NCI-H1436 (cell line): ENCODE measurements around the gene TFG.
"Not testable (repeated sequence)": the region's sequence is repeated elsewhere in the genome, so short reads cannot be mapped to it uniquely, and the experiment has no call there.

Experiments
- DNase-seq: peaks from one replicate; lab custom pipeline; 2025; lab: John Stamatoyannopoulos, UW

Gene TFG

GRCh38 chr3:100708989-100709841, at the start of gene TFG:
Gene TFG (plus strand): TSS chr3:100709494. CDS start chr3:100713686, 4,192 bp downstream.
- DNase-seq, result peak; percentile 99

DNA sequence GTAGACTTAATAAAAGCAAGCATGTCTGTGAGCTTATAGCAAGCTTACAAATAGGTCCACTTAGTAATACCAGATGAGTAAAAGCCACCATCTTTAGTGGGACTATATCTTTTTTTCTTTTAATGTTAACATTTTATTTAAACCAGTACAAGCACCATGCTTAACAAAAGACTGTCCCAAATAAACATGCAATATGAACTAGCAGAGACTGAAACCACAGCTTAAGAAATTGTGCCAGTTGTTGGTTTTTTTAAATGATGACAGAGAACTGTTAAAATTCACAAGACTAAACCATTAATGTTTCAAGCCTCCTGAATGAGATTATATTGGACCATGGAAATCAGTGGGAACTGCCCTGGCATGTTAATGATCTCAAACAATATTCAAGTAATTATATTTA, 48.0 kb upstream of the TFG start:
- DNase-seq, result not testable (repeated sequence)

DNA sequence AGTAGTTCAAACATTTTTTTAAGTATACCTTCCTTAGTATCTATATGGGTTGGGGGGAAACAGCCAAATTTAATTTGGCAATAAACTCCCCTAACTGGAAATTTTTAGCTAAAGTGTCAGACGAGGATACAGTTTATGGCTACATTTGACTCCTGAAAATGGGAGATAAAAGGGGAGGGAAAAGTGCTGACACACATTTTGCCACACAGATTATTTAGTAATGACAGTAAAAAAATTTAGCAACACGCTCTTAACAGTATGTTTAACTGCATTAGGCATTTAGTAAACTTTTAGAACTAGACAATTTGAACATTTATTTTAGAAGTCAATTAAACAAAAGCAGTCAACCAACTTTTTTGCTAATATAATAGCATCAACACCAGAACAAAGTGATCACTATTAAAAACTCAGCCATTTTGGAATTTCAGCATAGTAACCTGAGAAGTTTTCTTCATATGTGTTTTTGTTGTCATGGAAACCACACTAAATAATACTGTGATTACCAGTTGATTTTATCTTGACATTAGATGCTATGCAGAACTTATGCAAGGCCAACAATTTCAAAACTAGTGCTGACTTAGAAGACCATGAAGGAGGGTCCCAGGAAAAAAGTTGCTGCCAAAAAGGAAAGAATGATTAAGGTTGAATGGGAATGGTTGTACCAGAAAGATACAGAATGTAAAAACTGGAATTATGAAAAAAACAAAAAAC, 47.0 kb upstream of the TFG start:
- DNase-seq, result no peak

GRCh38 chr3:100665230-100665629, 44.1 kb upstream of the TFG start:
- no peak for DNase-seq

GRCh38 chr3:100666699-100667098, 42.6 kb upstream of the TFG start:
- DNase-seq, result not testable (repeated sequence)

DNA sequence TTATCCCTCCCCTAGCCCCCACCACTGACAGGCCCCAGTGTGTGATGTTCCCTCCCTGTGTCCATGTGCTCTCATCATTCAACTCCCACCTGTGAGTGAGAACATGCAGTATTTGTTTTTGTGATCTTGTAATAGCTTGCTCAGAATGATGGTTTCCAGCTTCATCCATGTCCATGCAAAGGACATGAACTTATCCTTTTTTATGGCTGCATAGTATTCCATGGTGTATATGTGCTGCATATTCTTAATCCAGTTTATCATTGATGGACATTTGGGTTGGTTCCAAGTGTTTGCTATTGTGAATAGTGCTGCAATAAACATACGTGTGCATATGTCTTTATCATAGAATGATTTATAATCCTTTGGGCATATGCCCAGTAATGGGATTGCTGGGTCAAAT, 42.0 kb upstream of the TFG start:
- DNase-seq, result not testable (repeated sequence)

GRCh38 chr3:100670995-100671394, 38.3 kb upstream of the TFG start:
- DNase-seq, result not testable (repeated sequence)

DNA sequence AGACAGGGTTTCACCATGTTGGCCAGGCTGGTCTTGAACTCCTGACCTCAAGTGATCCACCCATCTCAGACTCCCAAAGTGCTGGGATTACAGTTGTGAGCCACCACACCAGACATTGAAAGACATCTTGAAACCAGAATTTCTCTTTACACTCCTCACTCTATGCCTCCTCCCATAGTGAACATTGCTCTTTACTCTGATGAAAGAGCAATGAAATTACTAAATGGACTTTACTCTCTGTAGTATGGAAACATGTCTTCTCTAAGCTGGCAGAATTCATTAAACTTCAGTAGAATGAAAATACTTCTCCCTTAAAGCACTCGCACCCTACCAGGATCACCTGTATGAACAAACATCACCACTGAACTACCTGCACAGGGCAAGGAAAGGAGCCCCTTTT, 27.8 kb upstream of the TFG start:
- no peak for DNase-seq

DNA sequence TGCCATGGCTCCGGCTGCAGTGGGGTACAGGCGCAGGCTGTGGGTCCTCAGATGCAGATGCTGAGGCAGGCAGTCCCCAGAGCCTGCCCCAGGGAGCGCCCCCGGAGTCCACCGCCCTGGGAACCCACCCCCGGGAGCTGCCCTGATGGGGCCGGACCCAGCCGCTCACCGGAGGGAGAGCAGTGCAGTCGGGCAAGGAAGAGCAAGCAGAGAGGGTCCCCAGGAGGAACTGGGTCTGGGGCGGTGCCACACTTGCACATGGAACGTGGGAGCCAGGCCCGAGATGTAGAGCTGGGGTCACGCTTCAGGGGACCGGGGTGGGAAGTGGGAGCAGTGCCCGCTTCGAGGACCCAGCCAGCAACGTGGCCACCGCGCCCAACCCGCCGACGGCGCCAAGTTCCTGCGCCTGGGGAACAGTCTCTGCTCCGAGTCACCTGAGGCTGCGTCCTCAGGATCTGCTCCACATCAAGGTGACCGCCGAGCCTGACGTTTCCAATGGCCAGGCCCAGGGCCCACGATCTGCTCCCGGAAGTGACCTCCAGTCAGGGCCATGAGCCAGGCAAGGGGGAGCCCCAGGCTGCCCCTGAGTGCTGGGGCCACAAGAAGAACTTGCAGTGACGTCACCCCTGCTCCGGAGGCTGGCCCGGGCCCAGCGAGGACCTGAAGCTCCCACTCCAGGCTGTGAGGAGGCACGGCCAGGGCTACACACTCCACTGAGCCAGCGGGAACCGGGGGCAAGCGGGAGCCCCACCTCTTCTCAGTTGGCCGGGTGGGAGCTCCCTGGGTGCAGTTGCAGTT, 27.0 kb upstream of the TFG start:
- no peak for DNase-seq

GRCh38 chr3:100682854-100683760, 26.2 kb upstream of the TFG start:
- no peak for DNase-seq

DNA sequence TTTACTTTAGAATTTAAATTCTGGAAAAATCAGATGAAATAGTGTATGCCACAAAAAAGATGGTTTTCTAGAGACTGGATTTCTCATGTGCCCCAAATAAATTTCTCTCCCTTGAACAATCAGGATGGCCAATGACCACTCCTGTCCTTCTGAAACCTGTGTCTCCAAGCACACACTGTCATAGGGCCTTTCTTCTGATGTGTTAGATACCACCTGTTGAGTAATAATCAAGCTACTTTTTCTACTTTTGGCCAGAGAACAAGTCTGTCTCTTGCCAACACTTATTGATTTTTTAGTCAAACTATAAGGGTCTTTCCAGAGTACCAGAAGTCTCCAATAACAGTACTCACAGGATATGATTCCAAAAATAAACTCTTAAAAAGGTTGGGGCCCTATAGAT, 16.1 kb upstream of the TFG start:
- DNase-seq, result no peak

- DNase-seq, result no peak
Observed at GRCh38 chr3:100695696-100696095, 13.6 kb upstream of the TFG start.

- no peak for DNase-seq
Observed at GRCh38 chr3:100696161-100696560, 13.1 kb upstream of the TFG start.

- DNase-seq, result no peak
Observed at GRCh38 chr3:100697172-100697571, 12.1 kb upstream of the TFG start.

DNA sequence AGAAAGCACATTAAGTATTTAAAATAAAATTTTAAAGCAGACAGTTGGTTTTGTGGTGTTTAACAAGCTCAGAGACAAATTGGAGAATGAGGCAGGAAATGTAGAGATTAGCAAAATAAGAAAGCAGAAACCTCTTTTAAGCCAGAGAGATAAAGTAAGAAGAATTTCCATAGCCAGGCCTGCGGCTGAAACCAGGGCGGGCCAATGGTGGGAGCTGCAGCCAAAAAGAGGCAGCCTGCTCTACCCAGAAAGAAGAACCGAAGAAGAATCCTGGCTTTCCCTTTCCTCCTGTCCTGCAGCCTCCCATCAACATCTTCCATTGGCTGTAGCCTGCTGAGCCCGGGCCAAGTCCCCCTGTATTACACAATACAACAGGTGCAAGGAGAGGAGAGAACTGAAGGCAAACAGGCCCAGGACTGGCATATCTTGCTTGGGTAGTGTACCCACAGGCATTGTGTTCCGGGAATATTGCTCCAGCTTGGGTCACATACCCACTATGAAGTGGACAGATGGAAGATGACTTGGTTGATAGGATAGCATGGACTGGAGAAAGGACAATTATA, 11.5 kb upstream of the TFG start:
- no peak for DNase-seq

GRCh38 chr3:100698736-100699135, 10.6 kb upstream of the TFG start:
- DNase-seq, result no peak

DNA sequence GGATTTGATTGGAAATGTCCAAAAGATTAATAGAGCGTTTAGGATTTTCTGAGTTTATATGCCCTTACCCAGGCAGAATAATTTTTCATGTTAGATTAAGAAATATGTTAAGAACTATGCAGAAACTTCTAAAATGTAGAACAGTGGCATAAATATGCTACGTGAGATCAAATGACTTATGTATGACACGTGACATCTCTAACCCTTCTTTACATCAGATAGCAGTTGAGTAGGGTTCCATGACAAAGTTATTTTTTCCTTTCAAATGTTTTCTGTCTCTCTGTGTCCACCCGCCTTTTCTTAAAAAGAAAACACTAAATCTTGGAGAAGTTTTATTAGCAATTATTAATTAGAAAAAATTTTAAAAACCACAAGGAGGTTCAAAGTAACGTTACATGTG, 8.6 kb upstream of the TFG start:
- DNase-seq, result no peak

DNA sequence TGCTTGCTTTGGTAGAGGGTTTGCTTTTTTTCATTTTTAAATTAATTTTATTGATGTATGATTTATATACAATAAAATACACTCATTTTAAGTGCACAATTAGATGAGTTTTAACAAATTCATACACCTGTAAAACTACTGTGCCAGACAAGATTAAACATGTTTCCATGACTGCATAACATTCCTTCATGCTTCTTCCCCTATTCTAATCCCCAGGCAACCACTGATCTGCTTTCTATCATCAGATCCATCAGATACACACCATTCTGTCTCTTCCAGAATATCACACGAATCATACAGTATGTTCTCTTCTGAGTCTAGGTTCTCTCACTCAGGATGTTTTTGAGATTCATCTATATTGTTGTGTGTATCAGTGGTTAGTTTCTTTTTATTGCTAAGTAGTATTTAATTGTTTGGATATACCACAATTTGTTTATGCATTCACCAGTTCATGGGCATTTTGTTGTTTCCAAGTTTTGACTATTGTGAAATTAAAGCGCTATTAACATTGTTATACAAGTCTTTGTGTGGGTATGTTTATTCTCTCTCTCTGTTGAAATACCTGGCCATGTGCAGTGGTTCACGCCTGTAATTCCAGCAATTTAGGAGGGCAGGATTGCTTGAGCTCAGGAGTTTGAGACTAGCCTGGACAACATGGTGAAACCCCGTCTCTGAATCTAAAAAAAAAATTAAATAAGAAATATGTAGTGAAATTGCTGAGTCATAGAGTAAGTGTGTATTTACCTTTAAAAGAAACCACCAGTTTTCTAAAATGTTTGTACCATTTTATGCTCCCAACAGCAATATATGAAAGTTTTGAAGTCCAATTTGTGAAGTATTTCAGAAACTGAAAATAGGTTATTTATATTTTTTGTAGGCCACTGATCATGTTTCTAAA, 7.0 kb upstream of the TFG start:
- DNase-seq, result no peak

- no peak for DNase-seq
Observed at GRCh38 chr3:100702980-100703345, 6.3 kb upstream of the TFG start.

GRCh38 chr3:100703865-100704264, 5.4 kb upstream of the TFG start:
- DNase-seq, result no peak
